Stimulated activated CD4-positive, alpha-beta T cell treated with anti-CD3 and anti-CD28 coated beads, Interleukin-4, amount 100 ng/mL, for 4 hours (primary cell): ENCODE results near the gene IL25.
"Not testable (repeated sequence)": the region's sequence is repeated elsewhere in the genome, so short reads cannot be mapped to it uniquely, and the experiment has no call there.

Experiments used
- DNase-seq, 2 experiments: peaks; one replicate each; pipeline ENCODE4 v3.0.0-alpha.2; 2020

Gene IL25

GRCh38 chr14:23411563-23412525 lies 39.2 kb downstream of the IL25 start:
- DNase-seq = no peak

GRCh38 chr14:23413681-23414080 lies 41.1 kb downstream of the IL25 start:
- no peak for DNase-seq

GRCh38 chr14:23414254-23414653 lies 41.6 kb downstream of the IL25 start:
- DNase-seq = no peak

- DNase-seq = no peak
These were observed 42.6 kb downstream of the IL25 start for GRCh38 chr14:23414906-23415820.

GRCh38 chr14:23415821-23416778 lies 43.5 kb downstream of the IL25 start:
- DNase-seq = no peak

- no peak for DNase-seq
These were observed 44.2 kb downstream of the IL25 start for GRCh38 chr14:23416801-23417200.

- not testable (repeated sequence) for DNase-seq
These were observed 44.7 kb downstream of the IL25 start for GRCh38 chr14:23417269-23417668.

- DNase-seq = no peak
These were observed 45.4 kb downstream of the IL25 start for GRCh38 chr14:23418021-23418420.

GRCh38 chr14:23419646-23420045 lies 47.0 kb downstream of the IL25 start:
- not testable (repeated sequence) for DNase-seq

GRCh38 chr14:23421594-23421993 lies 49.0 kb downstream of the IL25 start:
- no peak for DNase-seq

- no peak for DNase-seq
These were observed 51.0 kb downstream of the IL25 start for GRCh38 chr14:23423657-23424056.

- no peak for DNase-seq
These were observed 52.6 kb downstream of the IL25 start for GRCh38 chr14:23425169-23425568.

GRCh38 chr14:23425798-23426197 lies 53.2 kb downstream of the IL25 start:
- DNase-seq = not testable (repeated sequence)
